ENCODE data around the gene CACHD1. TPM values are rescaled to one million over a fixed set of nuclear protein-coding genes. Genes with fewer than 3 reads are reported as not detected.

Gene CACHD1
- total and polyA plus RNA-seq, 2 donors (not counting 1 experiment from before 2014, with no cell fraction given), result 2.9 to 5.4 TPM

- Histone ChIP-seq H3K4me1 (ENCODE audit: control insufficient read depth, extremely low read depth, insufficient read depth, low read length) (peaks cover 2% of the 10 kb centered on the region), H3K79me2 (ENCODE audit: control insufficient read depth, insufficient read depth, low read length) (no peaks in the 10 kb centered on the region), H3K36me3 (ENCODE audit: control insufficient read depth, insufficient read depth, low read length) (no peaks in the 10 kb centered on the region), H3K27me3 (ENCODE audit: control insufficient read depth, insufficient read depth, low read length) (peaks cover 2% of the 10 kb centered on the region), H3K9me3 (ENCODE audit: control insufficient read depth, insufficient read depth, low read depth, low read length) (no peaks in the 10 kb centered on the region), H4K20me1 (ENCODE audit: control insufficient read depth, extremely low read depth, insufficient read depth, low read length) (no peaks in the 10 kb centered on the region), H3K27ac (ENCODE audit: insufficient read depth, low read length) (no peak overlapping the region), H3K4me3 (replicated peaks in 1 of 4; ENCODE audit: control extremely low read depth in 1 of 4, insufficient read depth in 1 of 4, low read depth in 3 of 4, low read length in 4 of 4) (no peak overlapping the region), H3K4me2 (ENCODE audit: extremely low read depth, insufficient read depth, low read length) (no peak overlapping the region), H3K9ac (ENCODE audit: insufficient read depth, low read length) (no peak overlapping the region), H2AFZ (ENCODE audit: low read length) (no peak overlapping the region)
- TF ChIP-seq, protein P1, sequence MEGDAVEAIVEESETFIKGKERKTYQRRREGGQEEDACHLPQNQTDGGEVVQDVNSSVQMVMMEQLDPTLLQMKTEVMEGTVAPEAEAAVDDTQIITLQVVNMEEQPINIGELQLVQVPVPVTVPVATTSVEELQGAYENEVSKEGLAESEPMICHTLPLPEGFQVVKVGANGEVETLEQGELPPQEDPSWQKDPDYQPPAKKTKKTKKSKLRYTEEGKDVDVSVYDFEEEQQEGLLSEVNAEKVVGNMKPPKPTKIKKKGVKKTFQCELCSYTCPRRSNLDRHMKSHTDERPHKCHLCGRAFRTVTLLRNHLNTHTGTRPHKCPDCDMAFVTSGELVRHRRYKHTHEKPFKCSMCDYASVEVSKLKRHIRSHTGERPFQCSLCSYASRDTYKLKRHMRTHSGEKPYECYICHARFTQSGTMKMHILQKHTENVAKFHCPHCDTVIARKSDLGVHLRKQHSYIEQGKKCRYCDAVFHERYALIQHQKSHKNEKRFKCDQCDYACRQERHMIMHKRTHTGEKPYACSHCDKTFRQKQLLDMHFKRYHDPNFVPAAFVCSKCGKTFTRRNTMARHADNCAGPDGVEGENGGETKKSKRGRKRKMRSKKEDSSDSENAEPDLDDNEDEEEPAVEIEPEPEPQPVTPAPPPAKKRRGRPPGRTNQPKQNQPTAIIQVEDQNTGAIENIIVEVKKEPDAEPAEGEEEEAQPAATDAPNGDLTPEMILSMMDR (conservative IDR thresholded peaks at IDR 0.05 in 1 of 2, IDR thresholded peaks at IDR 0.05 in 1 of 2; ENCODE audit: low read depth in 1 of 2, low read length in 2 of 2), result no peak
- no peak for TF ChIP-seq EZH2 (IDR thresholded peaks at IDR 0.05; ENCODE audit: low read length, missing control alignments)
- DNase-seq (ENCODE audit: low read depth in 2 of 2), result no peak
Observed at GRCh38 chr1:64472805-64473204, 2.9 kb downstream of the CACHD1 start.

- H3K9ac ChIP-seq (ENCODE audit: insufficient read depth, low read length), result no peak overlapping the region
- H2AFZ ChIP-seq (ENCODE audit: low read length), result no peak overlapping the region
- TF ChIP-seq EZH2 (IDR thresholded peaks at IDR 0.05; ENCODE audit: low read length, missing control alignments), result no peak
- TF ChIP-seq, protein P1 (conservative IDR thresholded peaks at IDR 0.05 in 1 of 2, IDR thresholded peaks at IDR 0.05 in 1 of 2; ENCODE audit: low read depth in 1 of 2, low read length in 2 of 2), result no peak
- no peaks in the 10 kb centered on the region for H3K27me3 ChIP-seq (ENCODE audit: control insufficient read depth, insufficient read depth, low read length)
- H4K20me1 ChIP-seq (ENCODE audit: control insufficient read depth, extremely low read depth, insufficient read depth, low read length), result no peaks in the 10 kb centered on the region
- no peaks in the 10 kb centered on the region for H3K36me3 ChIP-seq (ENCODE audit: control insufficient read depth, insufficient read depth, low read length)
- H3K4me3 ChIP-seq (replicated peaks in 1 of 4; ENCODE audit: control extremely low read depth in 1 of 4, insufficient read depth in 1 of 4, low read depth in 3 of 4, low read length in 4 of 4), result no peak overlapping the region
- H3K9me3 ChIP-seq (ENCODE audit: control insufficient read depth, insufficient read depth, low read depth, low read length), result no peaks in the 10 kb centered on the region
- H3K4me2 ChIP-seq (ENCODE audit: extremely low read depth, insufficient read depth, low read length), result no peak overlapping the region
- no peaks in the 10 kb centered on the region for H3K79me2 ChIP-seq (ENCODE audit: control insufficient read depth, insufficient read depth, low read length)
- H3K27ac ChIP-seq (ENCODE audit: insufficient read depth, low read length), result no peak overlapping the region
- peaks cover 2% of the 10 kb centered on the region for H3K4me1 ChIP-seq (ENCODE audit: control insufficient read depth, extremely low read depth, insufficient read depth, low read length)
- no peak for DNase-seq (ENCODE audit: low read depth in 2 of 2)
Observed at GRCh38 chr1:64473367-64473766, 3.4 kb downstream of the CACHD1 start.

GRCh38 chr1:64474133-64474532 lies 4.2 kb downstream of the CACHD1 start:
- DNase-seq (ENCODE audit: low read depth in 2 of 2), result no peak
- H2AFZ ChIP-seq (ENCODE audit: low read length), result no peak overlapping the region
- H4K20me1 ChIP-seq (ENCODE audit: control insufficient read depth, extremely low read depth, insufficient read depth, low read length), result no peaks in the 10 kb centered on the region
- no peaks in the 10 kb centered on the region for H3K27me3 ChIP-seq (ENCODE audit: control insufficient read depth, insufficient read depth, low read length)
- H3K36me3 ChIP-seq (ENCODE audit: control insufficient read depth, insufficient read depth, low read length), result no peaks in the 10 kb centered on the region
- no peak overlapping the region for H3K27ac ChIP-seq (ENCODE audit: insufficient read depth, low read length)
- no peak overlapping the region for H3K4me2 ChIP-seq (ENCODE audit: extremely low read depth, insufficient read depth, low read length)
- no peak for TF ChIP-seq EZH2 (IDR thresholded peaks at IDR 0.05; ENCODE audit: low read length, missing control alignments)
- TF ChIP-seq, protein P1 (conservative IDR thresholded peaks at IDR 0.05 in 1 of 2, IDR thresholded peaks at IDR 0.05 in 1 of 2; ENCODE audit: low read depth in 1 of 2, low read length in 2 of 2), result no peak
- no peak overlapping the region for H3K9ac ChIP-seq (ENCODE audit: insufficient read depth, low read length)
- H3K4me1 ChIP-seq (ENCODE audit: control insufficient read depth, extremely low read depth, insufficient read depth, low read length), result peaks cover 2% of the 10 kb centered on the region
- H3K4me3 ChIP-seq (replicated peaks in 1 of 4; ENCODE audit: control extremely low read depth in 1 of 4, insufficient read depth in 1 of 4, low read depth in 3 of 4, low read length in 4 of 4), result no peak overlapping the region
- H3K79me2 ChIP-seq (ENCODE audit: control insufficient read depth, insufficient read depth, low read length), result no peaks in the 10 kb centered on the region
- no peaks in the 10 kb centered on the region for H3K9me3 ChIP-seq (ENCODE audit: control insufficient read depth, insufficient read depth, low read depth, low read length)
